OCI-LY1 (cell line): ENCODE results near the gene CCDC27.

Experiments used
- H2AFZ ChIP-seq: fragments of 200-600 bp; sonication (generic), shearing (Covaris generic); 2 replicates; pipeline ENCODE4 v1.6.0; 2014; ENCODE audit warnings: antibody characterized with exemption, mild to moderate bottlenecking, low read length
- H3F3A ChIP-seq: fragments of 200-600 bp; sonication (generic), shearing (Covaris generic); 2 replicates; pipeline ENCODE4 v1.6.0; 2014; ENCODE audit warnings: mild to moderate bottlenecking, antibody characterized with exemption, low read length, moderate library complexity; ENCODE audit not compliant: insufficient read depth
- H3K27ac ChIP-seq: fragments of 200-600 bp; sonication (generic); 2 replicates; pipeline ENCODE4 v1.5.1; 2014; ENCODE audit warnings: low read length, mixed run types, mild to moderate bottlenecking, low read depth; ENCODE audit not compliant: poor library complexity, severe bottlenecking
- H3K27me3 ChIP-seq: fragments of 200-600 bp; sonication (generic); 2 replicates; pipeline ENCODE4 v1.6.0; 2014; ENCODE audit warnings: antibody characterized with exemption, mild to moderate bottlenecking, low read length, moderate library complexity; ENCODE audit not compliant: insufficient read depth
- H3K36me3 ChIP-seq: fragments of 200-600 bp; sonication (generic); 2 replicates; pipeline ENCODE4 v1.6.1; 2014; ENCODE audit warnings: mild to moderate bottlenecking, antibody characterized with exemption, low read length, moderate library complexity, mixed read lengths; ENCODE audit not compliant: insufficient read depth
- H3K4me1 ChIP-seq: fragments of 200-600 bp; sonication (generic); 2 replicates; pipeline ENCODE4 v1.5.1; 2014; ENCODE audit warnings: mild to moderate bottlenecking, low read length, moderate library complexity; ENCODE audit not compliant: insufficient read depth, severe bottlenecking
- H3K4me2 ChIP-seq: fragments of 200-600 bp; sonication (generic), shearing (Covaris generic); 2 replicates; pipeline ENCODE4 v1.6.1; 2014; ENCODE audit warnings: low read length
- H3K4me3 ChIP-seq: fragments of 200-600 bp; sonication (generic); 2 replicates; pipeline ENCODE4 v1.5.1; 2014; ENCODE audit warnings: low read length, low read depth, mild to moderate bottlenecking, mixed read lengths; ENCODE audit not compliant: poor library complexity, severe bottlenecking
- H3K79me2 ChIP-seq: fragments of 200-600 bp; shearing (Covaris generic); 2 replicates; pipeline ENCODE4 v1.6.1; 2016; ENCODE audit warnings: mixed run types, low read length, mixed read lengths; ENCODE audit not compliant: insufficient read depth
- H3K9ac ChIP-seq: fragments of 200-600 bp; sonication (generic), shearing (Covaris generic); 2 replicates; pipeline ENCODE4 v1.6.1; 2014; ENCODE audit warnings: mild to moderate bottlenecking, low read length, mixed read lengths
- H3K9me2 ChIP-seq: fragments of 200-600 bp; sonication (generic), shearing (Covaris generic); 2 replicates; pipeline ENCODE4 v1.6.1; 2014; ENCODE audit warnings: low read depth, mild to moderate bottlenecking, low read length, mixed read lengths
- H3K9me3 ChIP-seq: fragments of 200-600 bp; shearing (Covaris generic); 2 replicates; pipeline ENCODE4 v1.6.1; 2014; ENCODE audit warnings: low read length, mixed read lengths
- H4K20me1 ChIP-seq: fragments of 200-600 bp; sonication (generic), shearing (Covaris generic); 2 replicates; pipeline ENCODE4 v1.6.0; 2016; ENCODE audit warnings: mild to moderate bottlenecking, low read length; ENCODE audit not compliant: insufficient read depth
- EZH2 ChIP-seq: fragments of 200-600 bp; sonication (generic), shearing (Covaris generic); IDR thresholded peaks from 2 replicates; pipeline ENCODE4 v1.8.0; 2017; ENCODE audit warnings: borderline replicate concordance, mixed run types, mild to moderate bottlenecking, antibody characterized with exemption, low read length, moderate library complexity, mixed read lengths
- TF ChIP-seq, protein P1 (sequence below): fragments of 200-600 bp; sonication (generic), shearing (Covaris generic); IDR thresholded peaks from 2 replicates; pipeline ENCODE4 v1.5.1; 2017; ENCODE audit warnings: mild to moderate bottlenecking, antibody characterized with exemption, low read length, moderate library complexity, mixed read lengths

The CCDC27 gene

DNA sequence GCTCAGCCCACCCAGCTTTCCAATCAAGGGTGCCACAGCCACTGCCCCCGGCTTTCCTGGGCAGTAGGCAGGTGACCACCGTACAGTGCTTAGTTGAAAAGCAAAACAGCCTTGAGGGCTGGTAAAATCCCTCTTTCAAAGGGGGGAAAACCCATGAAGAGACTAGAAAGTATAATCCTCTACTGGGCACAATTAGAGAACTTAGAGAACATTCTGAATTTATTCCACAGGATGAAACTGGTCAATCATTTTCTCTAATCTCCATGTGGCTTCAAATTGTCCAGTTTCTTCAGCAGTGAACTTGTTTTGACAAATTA, 59.3 kb downstream of the CCDC27 start:
- Histone ChIP-seq H3K27me3 (no peaks in the 10 kb centered on the region; the same call in 1 of the 2 replicates), H3K4me1 (no peaks in the 10 kb centered on the region), H3F3A (no peaks in the 10 kb centered on the region), H4K20me1 (no peaks in the 10 kb centered on the region), H3K4me3 (no peak overlapping the region), H3K4me2 (no peak overlapping the region), H2AFZ (no peak overlapping the region), H3K9me3 (no peaks in the 10 kb centered on the region), H3K36me3 (peaks cover 15% of the 10 kb centered on the region), H3K27ac (no peak overlapping the region), H3K79me2 (no peaks in the 10 kb centered on the region), H3K9ac (no peak overlapping the region), H3K9me2 (no peaks in the 10 kb centered on the region)
- TF ChIP-seq, protein P1, sequence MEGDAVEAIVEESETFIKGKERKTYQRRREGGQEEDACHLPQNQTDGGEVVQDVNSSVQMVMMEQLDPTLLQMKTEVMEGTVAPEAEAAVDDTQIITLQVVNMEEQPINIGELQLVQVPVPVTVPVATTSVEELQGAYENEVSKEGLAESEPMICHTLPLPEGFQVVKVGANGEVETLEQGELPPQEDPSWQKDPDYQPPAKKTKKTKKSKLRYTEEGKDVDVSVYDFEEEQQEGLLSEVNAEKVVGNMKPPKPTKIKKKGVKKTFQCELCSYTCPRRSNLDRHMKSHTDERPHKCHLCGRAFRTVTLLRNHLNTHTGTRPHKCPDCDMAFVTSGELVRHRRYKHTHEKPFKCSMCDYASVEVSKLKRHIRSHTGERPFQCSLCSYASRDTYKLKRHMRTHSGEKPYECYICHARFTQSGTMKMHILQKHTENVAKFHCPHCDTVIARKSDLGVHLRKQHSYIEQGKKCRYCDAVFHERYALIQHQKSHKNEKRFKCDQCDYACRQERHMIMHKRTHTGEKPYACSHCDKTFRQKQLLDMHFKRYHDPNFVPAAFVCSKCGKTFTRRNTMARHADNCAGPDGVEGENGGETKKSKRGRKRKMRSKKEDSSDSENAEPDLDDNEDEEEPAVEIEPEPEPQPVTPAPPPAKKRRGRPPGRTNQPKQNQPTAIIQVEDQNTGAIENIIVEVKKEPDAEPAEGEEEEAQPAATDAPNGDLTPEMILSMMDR, result no peak
- TF ChIP-seq EZH2, result no peak

DNA sequence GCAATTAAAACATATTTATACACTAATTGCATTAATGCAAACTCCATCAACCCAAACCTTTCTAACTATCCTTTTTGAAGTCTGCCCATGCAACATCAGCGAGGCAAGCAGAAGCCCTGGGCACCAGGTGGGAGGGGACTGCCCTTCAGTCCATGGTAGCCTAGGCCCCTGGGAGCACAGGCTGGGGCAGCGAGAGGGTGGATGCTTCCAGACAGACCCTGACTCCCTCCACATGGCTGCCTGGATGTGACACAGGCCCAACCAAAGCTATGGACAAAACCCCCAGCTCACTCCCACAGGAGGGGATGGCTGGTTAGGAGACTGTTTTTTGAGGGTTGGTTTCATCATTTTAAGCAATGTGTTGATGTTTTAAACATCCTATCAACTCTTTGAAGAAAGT, 61.8 kb downstream of the CCDC27 start:
- H2AFZ ChIP-seq, result no peak overlapping the region
- no peak for TF ChIP-seq EZH2
- TF ChIP-seq, protein P1, result no peak
- peaks cover 15% of the 10 kb centered on the region for H3K36me3 ChIP-seq
- no peaks in the 10 kb centered on the region for H4K20me1 ChIP-seq
- no peaks in the 10 kb centered on the region for H3K27me3 ChIP-seq
- no peaks in the 10 kb centered on the region for H3K79me2 ChIP-seq
- H3K9me2 ChIP-seq, result no peaks in the 10 kb centered on the region
- no peak overlapping the region for H3K9ac ChIP-seq
- no peaks in the 10 kb centered on the region for H3K4me1 ChIP-seq
- H3K27ac ChIP-seq, result no peak overlapping the region
- H3K9me3 ChIP-seq, result no peaks in the 10 kb centered on the region
- H3K4me3 ChIP-seq, result no peak overlapping the region
- no peaks in the 10 kb centered on the region for H3F3A ChIP-seq
- H3K4me2 ChIP-seq, result no peak overlapping the region

DNA sequence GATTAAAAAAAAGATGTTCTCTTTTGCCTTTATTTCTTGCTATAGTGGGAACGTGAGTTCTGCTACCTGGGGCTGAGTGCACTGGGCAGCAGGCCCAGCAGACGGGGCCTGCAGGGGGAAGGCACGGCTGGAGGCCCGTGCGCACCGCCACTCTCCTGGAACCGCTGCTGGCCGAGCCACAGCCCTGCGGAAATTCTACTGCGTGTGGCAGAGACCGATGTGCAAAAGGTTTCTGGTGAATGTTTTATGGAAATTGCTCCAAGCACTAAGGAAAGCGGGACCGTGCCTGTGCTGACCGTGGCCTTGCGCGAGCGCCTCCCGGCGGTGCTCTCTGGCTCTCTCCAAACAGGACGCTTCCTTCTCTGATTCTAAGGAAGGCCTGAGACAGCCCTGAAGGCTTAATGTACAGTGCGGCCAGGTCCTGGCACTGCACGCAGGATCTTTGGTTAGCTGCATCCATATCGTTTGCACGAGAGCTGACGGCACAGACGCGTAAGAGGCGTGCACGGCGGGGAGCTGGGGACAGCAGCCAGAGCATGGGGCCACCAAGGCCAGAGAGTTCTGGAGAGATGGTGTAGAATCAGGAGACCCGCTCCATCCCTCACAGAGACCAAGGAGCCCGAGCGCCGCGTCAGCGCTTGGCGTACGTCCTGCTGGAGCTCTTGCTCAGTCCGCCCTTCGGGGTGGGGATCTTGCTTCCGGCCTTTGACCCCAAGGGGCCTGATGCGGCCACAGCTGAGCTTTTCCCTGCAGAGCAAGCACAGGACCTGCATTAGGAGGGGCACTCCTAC, 62.7 kb downstream of the CCDC27 start:
- Histone ChIP-seq H3K9me3 (no peaks in the 10 kb centered on the region), H3F3A (no peaks in the 10 kb centered on the region), H3K4me3 (no peak overlapping the region), H3K4me1 (no peaks in the 10 kb centered on the region), H3K79me2 (no peaks in the 10 kb centered on the region), H3K4me2 (no peak overlapping the region), H3K9me2 (no peaks in the 10 kb centered on the region), H2AFZ (no peak overlapping the region), H3K9ac (no peak overlapping the region), H4K20me1 (no peaks in the 10 kb centered on the region), H3K27ac (no peak overlapping the region), H3K27me3 (no peaks in the 10 kb centered on the region), H3K36me3 (peaks cover 20% of the 10 kb centered on the region)
- TF ChIP-seq, protein P1, result no peak
- no peak for TF ChIP-seq EZH2
